Bronchial epithelial cell (primary cell): ENCODE results near the gene SLC16A10. TPM values are rescaled to one million over a fixed set of nuclear protein-coding genes. Genes with fewer than 3 reads are reported as not detected.

Experiments
- DNase-seq: peaks from one replicate; pipeline ENCODE4 v3.0.0-alpha.2; 2010; ENCODE audit warnings: low read depth
- FAIRE-seq: peaks from 2 replicates; lab custom pipeline; 2011; peaks lifted over from hg19 to GRCh38; lab: Jason Lieb, UNC
- H3K27me3 ChIP-seq: 2 replicates; pipeline ENCODE4 v1.5.1; 2011; ENCODE audit warnings: low read length; ENCODE audit not compliant: control insufficient read depth, insufficient read depth
- H3K36me3 ChIP-seq: 2 replicates; pipeline ENCODE4 v1.5.1; 2011; ENCODE audit warnings: low read length; ENCODE audit not compliant: control insufficient read depth, insufficient read depth
- H3K4me3 ChIP-seq: 2 replicates; pipeline ENCODE4 v1.5.1; 2011; ENCODE audit warnings: mild to moderate bottlenecking, low read depth, low read length, control low read depth
- CTCF ChIP-seq: IDR thresholded peaks from 2 replicates; pipeline ENCODE4 v1.5.1; 2011; ENCODE audit warnings: mild to moderate bottlenecking, moderate library complexity, low read length, control low read depth, inconsistent platforms; ENCODE audit not compliant: insufficient read depth, severe bottlenecking
- total RNA-seq: library from RNA; depleted of rRNA; stranded (reverse); fragments of >200 nt; gene quantifications from 2 replicates; pipeline ENCODE4 v1.2.1, GENCODE V29; 2014

SLC16A10 gene
- total RNA-seq, 1 donor from 2014 or later, result 0.26 TPM

GRCh38 chr6:111096246-111096645 lies 8.9 kb downstream of the SLC16A10 start:
- Histone ChIP-seq H3K27me3 (peaks cover 5% of the 10 kb centered on the region), H3K36me3 (no peaks in the 10 kb centered on the region), H3K4me3 (no peak overlapping the region)
- peak; percentile 88 for DNase-seq
- FAIRE-seq, result no peak
- no peak for TF ChIP-seq CTCF

- TF ChIP-seq CTCF, result no peak
- DNase-seq (no peak), FAIRE-seq (no peak)
- no peaks in the 10 kb centered on the region for H3K36me3 ChIP-seq
- peaks cover 4% of the 10 kb centered on the region for H3K27me3 ChIP-seq
- no peak overlapping the region for H3K4me3 ChIP-seq
Measured at GRCh38 chr6:111098597-111098996, 11.3 kb downstream of the SLC16A10 start.

- Histone ChIP-seq H3K27me3 (peaks cover 2% of the 10 kb centered on the region), H3K36me3 (no peaks in the 10 kb centered on the region), H3K4me3 (no peak overlapping the region)
- no peak for FAIRE-seq
- no peak for TF ChIP-seq CTCF
- no peak for DNase-seq
Measured at GRCh38 chr6:111101987-111102386, 14.7 kb downstream of the SLC16A10 start.

GRCh38 chr6:111105578-111105977 lies 18.3 kb downstream of the SLC16A10 start:
- DNase-seq, result peak; percentile 69
- Histone ChIP-seq H3K4me3 (no peak overlapping the region), H3K36me3 (no peaks in the 10 kb centered on the region), H3K27me3 (peaks cover 2% of the 10 kb centered on the region)
- no peak for TF ChIP-seq CTCF
- FAIRE-seq, result no peak

- Histone ChIP-seq H3K4me3 (no peak overlapping the region), H3K36me3 (no peaks in the 10 kb centered on the region), H3K27me3 (peaks cover 2% of the 10 kb centered on the region)
- no peak for DNase-seq
- no peak for TF ChIP-seq CTCF
- no peak for FAIRE-seq
Measured at GRCh38 chr6:111107589-111107988, 20.3 kb downstream of the SLC16A10 start.

- no peak for TF ChIP-seq CTCF
- H3K27me3 ChIP-seq, result no peaks in the 10 kb centered on the region
- H3K36me3 ChIP-seq, result no peaks in the 10 kb centered on the region
- DNase-seq (no peak), FAIRE-seq (no peak)
- no peak overlapping the region for H3K4me3 ChIP-seq
Measured at GRCh38 chr6:111110036-111110435, 22.7 kb downstream of the SLC16A10 start.
